Measurements from ENCODE around the gene COPS9.

DNA sequence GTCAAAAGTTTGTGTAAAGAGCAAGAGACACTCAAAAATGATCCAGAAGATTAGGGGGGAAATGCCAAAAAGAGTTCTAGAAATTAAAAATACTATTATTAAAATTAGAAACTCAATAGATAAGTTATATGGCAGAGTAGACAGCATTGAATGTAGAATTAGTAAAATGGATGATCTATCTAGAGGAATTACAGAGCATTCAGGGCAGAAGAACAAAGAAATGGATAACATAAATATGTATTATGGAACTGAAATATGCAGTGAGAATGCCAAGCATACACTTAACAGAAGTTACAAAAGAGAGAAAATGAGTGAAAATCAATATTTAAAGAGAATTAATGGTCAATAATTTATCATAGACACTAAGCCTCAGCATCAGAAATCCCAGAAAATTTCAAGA, 49.5 kb downstream of the COPS9 start:
- TF ChIP-seq, protein P1, sequence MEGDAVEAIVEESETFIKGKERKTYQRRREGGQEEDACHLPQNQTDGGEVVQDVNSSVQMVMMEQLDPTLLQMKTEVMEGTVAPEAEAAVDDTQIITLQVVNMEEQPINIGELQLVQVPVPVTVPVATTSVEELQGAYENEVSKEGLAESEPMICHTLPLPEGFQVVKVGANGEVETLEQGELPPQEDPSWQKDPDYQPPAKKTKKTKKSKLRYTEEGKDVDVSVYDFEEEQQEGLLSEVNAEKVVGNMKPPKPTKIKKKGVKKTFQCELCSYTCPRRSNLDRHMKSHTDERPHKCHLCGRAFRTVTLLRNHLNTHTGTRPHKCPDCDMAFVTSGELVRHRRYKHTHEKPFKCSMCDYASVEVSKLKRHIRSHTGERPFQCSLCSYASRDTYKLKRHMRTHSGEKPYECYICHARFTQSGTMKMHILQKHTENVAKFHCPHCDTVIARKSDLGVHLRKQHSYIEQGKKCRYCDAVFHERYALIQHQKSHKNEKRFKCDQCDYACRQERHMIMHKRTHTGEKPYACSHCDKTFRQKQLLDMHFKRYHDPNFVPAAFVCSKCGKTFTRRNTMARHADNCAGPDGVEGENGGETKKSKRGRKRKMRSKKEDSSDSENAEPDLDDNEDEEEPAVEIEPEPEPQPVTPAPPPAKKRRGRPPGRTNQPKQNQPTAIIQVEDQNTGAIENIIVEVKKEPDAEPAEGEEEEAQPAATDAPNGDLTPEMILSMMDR (conservative IDR thresholded peaks at IDR 0.05 in 1 of 2, IDR thresholded peaks at IDR 0.05 in 1 of 2; ENCODE audit: low read depth in 1 of 2, low read length in 2 of 2): no peak
- TF ChIP-seq EZH2 (IDR thresholded peaks at IDR 0.05; ENCODE audit: low read length, missing control alignments): no peak

All from fibroblast of lung (primary cell).